ENCODE measurements around the gene SLC30A3.

SLC30A3 gene

DNA sequence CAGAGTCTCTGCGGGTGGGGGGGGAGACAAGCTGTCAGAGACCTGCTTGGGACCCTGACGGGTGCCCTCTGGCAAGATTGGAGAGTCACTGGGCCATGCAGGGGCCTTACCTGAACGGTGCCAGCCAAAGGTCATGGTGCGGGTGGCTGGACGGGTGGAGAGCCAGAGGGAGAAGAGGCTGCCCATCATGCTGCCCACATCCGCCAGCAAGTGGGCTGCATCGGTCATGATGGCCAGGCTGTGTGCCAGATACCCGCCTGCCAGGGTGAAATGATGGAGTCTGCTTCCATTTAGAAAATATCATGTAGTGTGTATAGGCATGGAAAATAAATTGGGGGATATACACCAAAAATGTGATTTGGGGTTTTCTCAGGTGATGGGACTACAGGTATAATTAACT is 4.8 kb downstream of the SLC30A3 start:
- no peak for DNase-seq (ENCODE audit: low read depth in 2 of 2)

DNA sequence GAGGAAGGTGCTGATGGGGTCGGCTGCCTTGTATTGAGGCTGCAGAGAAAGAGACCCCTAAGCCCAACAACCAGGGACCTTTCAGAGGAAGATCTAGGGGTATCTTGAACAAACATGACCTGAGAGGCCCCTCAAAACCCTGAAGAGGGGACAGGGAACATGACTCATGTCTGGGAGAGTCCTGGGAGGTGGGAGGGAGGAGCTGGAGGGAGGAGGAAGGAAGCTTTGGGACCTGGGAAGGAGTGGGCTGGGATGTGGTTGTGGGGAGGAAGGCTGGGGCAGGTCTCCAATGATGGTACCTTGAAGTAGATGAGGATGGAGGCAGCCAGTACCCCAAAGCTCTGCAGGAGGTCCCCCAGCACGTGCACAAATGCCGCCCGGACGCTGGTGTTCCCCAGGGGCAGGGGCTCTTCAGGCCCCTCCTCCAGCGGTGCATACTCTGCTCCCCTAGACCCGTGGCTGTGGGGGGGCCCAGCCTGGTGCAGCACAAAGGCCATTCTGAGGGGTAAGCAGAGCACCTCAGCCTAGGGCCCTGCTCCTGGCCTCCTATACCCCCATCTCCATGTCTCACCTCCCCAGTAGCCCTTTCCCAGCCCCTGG is 5.9 kb downstream of the SLC30A3 start:
- DNase-seq (ENCODE audit: low read depth in 2 of 2), result no peak

DNA sequence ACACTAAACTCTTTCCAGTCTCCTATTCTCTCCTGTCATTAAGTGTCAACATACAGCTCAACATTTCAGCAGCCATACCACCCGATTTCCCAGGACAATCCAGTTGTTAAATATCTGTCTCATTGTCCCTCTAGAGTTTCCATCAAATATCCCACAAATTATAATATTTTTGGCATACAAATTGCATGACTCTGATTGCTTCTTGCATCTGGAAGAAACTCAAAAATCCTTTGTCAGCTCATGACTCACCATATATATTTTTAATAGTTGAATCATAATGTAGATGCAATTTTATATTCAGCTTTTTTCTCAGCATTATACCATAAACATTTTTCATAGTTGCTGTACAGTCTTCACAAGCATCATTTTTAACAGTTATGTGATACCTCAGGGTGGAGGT is 7.2 kb downstream of the SLC30A3 start:
- DNase-seq (ENCODE audit: low read depth in 2 of 2), result no peak

- DNase-seq (ENCODE audit: low read depth in 2 of 2), result no peak
These were observed 7.7 kb downstream of the SLC30A3 start for GRCh38 chr2:27255187-27255586.

- no peak for DNase-seq (ENCODE audit: low read depth in 2 of 2)
These were observed 11.1 kb downstream of the SLC30A3 start for GRCh38 chr2:27251766-27252165.

DNA sequence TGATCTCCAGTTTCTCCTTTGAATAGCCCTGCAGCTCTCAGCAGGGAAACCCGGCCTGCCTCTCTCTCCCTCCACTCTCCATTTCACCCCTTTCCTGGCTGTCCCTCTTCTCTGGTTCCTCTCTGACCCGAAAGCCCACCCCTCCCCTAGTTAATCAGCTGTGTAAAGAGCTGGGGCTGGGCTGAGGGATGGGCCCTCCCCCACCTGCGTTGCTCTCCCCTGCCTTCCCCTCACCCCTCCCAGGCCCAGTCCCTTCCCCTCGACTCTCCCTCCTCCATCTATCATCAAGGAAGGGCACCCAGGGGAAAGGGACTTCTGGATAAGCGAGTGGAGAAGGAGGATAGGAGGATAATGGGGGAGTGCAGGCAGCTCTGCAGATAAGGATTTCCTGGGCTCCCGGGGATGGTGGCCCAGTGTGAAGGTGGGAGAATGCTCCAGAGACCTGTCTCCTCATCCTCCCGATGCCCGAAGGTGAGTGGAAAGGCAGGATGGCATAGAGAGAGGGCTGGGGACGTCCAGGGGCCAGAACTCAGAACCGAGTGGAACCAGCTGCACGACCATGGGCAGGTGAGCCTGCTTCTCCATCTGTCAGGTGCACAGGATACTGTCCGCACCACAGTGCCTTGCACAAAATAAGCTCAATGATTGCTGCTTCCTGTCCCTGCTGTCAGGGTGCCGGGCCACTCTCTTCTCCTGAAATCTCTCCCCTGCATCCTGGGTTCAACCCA is 12.0 kb downstream of the SLC30A3 start:
- no peak for DNase-seq (ENCODE audit: low read depth in 2 of 2)

- DNase-seq (ENCODE audit: low read depth in 2 of 2), result peak; percentile 41 to 52
These were observed 12.8 kb downstream of the SLC30A3 start for GRCh38 chr2:27249891-27250651.

- DNase-seq (ENCODE audit: low read depth in 2 of 2), result no peak
These were observed 13.5 kb downstream of the SLC30A3 start for GRCh38 chr2:27249159-27249890.

GRCh38 chr2:27247893-27248292 is 15.0 kb downstream of the SLC30A3 start:
- no peak for DNase-seq (ENCODE audit: low read depth in 2 of 2)

DNA sequence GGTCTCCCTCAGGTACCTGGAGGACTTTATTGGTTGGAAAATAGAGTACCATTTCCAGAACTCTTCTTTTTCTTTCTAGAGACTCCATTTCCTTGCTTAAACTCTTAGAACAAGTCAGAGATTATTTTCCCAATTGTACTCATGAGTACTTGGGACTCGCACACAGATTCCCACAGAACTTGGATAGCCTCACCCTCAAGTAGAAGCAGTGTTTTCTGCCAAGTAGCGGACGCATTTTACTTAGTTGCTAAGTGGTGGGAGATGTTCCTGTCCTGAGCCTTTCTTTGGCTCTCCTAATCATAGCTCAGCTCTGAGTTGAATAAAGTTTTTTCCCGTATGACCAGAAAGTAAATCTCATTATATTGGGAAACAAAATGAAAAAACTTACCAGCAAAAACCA is 17.2 kb downstream of the SLC30A3 start:
- DNase-seq (ENCODE audit: low read depth in 2 of 2), result no peak

DNA sequence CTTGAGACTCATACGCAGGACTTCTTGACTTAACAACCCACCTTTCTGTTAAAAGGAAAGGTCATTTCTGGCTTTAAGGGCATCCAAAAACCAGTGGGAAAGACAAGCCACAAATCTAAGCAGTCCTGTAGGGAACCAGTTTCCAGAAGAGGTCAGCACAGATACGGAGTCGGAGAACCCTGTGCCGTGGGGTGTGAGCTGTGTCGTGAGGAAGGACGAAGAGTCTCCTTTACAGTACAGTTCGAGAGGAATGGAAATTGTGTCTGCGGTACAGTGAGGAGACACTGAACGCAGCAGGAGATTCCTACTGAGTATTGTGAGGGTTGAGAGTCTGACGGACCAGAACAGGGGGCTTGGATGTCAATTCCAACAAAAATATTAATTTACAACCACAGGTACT is 17.7 kb downstream of the SLC30A3 start:
- no peak for DNase-seq (ENCODE audit: low read depth in 2 of 2)

- no peak for DNase-seq (ENCODE audit: low read depth in 2 of 2)
These were observed 19.3 kb downstream of the SLC30A3 start for GRCh38 chr2:27243391-27244130.

GRCh38 chr2:27242614-27242951 is 20.3 kb downstream of the SLC30A3 start:
- DNase-seq (ENCODE audit: low read depth in 2 of 2), result no peak

DNA sequence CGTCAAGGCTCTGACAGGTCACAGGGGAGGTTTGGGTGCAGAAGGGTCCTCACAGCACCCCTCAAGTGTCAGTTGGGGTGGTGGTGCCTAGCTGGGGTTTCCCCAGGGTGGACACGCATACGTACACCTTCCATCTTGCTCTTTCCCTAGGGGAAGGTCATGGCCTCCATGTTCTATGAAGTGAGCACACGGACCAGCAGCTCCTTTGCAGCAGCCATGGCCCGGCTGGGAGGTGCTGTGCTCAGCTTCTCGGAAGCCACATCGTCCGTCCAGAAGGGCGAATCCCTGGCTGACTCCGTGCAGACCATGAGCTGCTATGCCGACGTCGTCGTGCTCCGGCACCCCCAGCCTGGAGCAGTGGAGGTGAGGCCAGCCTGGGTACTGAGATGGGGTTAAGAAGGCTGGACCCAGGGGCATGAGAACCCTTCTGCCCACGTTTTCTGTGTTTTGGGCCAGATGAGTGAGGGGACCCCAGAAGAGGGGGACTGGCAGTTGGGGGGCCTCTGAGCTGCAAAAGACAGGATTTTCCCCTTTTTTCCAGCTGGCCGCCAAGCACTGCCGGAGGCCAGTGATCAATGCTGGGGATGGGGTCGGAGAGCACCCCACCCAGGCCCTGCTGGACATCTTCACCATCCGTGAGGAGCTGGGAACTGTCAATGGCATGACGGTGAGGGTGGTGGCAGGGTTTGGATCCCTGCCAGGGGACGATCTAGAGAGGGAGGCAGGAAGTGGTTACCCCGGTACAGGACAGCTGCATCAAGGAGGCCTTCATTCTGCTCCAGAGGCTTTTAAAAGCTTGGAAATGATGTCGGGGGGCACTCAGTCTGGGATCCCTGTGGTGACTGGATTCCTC is 20.9 kb downstream of the SLC30A3 start:
- DNase-seq (ENCODE audit: low read depth in 2 of 2), result no peak

DNA sequence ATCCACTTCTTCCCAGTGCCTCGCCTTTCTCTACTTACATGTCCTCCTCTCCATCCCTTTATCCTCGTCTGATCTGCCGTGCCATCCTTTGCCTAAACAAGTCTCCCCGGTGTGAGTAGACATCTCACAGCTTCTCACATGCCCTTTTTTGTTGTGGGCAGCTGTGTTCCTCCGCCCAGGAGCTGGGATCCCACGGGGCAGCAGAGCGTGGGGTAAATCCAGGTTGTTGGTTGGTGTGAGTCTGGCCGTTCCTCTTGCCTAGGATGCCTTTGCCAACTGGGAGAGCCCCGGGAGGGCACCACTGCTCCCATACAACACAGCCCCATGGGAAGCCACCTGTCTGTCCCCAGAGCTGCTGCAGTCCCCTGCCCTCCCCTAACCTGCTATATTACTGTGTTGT is 22.4 kb downstream of the SLC30A3 start:
- DNase-seq (ENCODE audit: low read depth in 2 of 2), result no peak

DNA sequence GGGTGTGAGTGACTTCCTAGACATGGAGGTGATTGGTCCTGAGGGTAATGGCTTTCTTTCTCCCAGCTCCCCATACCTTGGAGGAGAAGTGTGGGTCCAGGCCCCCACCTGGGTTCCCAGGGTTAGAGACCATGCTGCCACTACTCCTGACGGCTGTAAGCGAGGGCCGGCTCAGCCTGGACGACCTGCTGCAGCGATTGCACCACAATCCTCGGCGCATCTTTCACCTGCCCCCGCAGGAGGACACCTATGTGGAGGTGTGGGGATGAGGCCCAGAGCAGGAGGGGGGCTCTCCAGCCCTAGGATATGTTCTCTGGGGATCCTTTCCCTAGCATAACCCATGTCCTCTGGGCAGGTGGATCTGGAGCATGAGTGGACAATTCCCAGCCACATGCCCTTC is 23.9 kb downstream of the SLC30A3 start:
- DNase-seq (ENCODE audit: low read depth in 2 of 2), result no peak

DNA sequence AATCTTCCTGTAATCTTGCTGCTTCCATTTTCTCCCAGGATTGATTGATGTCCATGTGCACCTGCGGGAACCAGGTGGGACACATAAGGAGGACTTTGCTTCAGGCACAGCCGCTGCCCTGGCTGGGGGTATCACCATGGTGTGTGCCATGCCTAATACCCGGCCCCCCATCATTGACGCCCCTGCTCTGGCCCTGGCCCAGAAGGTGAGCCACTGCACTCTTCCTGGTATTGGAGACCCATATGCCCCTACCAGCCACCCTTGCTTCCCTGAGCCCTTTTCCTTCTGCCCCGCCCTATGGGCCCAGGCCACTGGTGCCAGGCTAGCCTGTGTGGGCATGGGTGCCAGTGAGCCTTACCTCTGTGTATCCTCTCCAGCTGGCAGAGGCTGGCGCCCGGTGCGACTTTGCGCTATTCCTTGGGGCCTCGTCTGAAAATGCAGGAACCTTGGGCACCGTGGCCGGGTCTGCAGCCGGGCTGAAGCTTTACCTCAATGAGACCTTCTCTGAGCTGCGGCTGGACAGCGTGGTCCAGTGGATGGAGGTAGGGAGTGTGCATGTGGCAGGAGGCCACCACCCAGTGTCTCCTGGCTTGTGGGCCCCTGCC is 25.4 kb downstream of the SLC30A3 start:
- DNase-seq (ENCODE audit: low read depth in 2 of 2), result no peak

- no peak for DNase-seq (ENCODE audit: low read depth in 2 of 2)
These were observed 26.2 kb downstream of the SLC30A3 start for GRCh38 chr2:27236626-27237025.

DNA sequence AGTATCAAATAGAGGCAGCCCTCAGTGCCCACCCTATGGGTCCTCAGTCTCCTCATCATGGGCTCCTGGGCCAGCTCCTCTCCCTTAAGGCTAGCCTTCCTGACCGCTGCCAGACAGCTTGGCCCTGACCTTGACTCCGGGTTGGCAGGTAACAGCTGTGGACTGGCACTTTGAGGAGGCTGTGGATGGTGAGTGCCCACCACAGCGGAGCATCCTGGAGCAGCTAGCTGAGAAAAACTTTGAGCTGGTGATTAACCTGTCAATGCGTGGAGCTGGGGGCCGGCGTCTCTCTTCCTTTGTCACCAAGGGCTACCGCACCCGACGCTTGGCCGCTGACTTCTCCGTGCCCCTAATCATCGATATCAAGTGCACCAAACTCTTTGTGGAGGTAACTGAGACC is 26.7 kb downstream of the SLC30A3 start:
- DNase-seq (ENCODE audit: low read depth in 2 of 2), result no peak

GRCh38 chr2:27233341-27233740 is 29.5 kb downstream of the SLC30A3 start:
- DNase-seq (ENCODE audit: low read depth in 2 of 2), result no peak
